GM10266 (cell line): Measurements from ENCODE around the gene RNF213.
A peak's percentile ranks its signal among the peaks of the same experiment; 100 is the strongest.
"Not testable (repeated sequence)": the region's sequence is repeated elsewhere in the genome, so short reads cannot be mapped to it uniquely, and the experiment has no call there.

Experiments used
- DNase-seq: peaks from one replicate; pipeline ENCODE4 v3.0.0; 2012; ENCODE audit errors: extremely low spot score
- TF ChIP-seq, protein P1 (sequence below): IDR thresholded peaks from 2 replicates; pipeline ENCODE4 v1.5.1; 2012; ENCODE audit warnings: mild to moderate bottlenecking, low read depth; ENCODE audit not compliant: control insufficient read depth, insufficient read depth; ENCODE audit errors: missing control alignments

Gene RNF213

DNA sequence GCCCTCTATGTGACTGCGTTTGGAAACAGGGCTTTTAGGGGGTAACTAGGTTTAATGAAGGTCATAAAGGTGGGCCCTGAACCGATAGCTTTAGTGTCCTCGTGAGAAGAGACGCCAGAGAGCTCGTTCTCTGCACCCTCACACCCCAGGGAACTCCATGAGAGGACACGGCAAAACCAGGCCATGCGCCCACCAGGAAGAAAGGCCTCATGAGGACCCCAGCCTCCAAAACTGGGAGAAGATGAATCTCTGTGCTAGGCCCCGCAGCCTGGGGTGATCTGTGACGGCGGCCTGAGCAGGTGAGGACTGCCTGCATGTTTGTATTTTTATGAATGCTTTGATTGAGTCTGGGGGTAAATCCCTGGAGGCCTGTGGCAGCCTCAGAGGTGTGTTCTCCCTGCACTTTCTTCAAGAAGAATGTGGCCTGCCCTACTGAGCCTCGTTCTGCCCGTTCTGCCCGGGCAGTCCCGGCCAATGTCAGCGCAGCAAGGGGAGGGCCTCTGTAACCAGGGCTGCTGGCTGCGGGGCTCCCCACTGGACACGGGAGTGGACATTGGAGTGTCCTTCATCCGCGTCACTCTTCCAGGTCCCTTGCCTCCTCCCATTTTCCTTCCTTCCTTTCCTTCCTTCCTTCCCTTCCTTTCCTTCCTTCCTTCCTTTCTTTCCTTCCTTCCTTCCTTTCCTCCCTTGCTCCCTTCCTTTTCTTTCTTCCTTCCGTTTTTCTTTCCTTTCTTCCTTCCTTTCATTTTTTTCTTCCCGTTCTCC is 6.8 kb upstream of the RNF213 start:
- TF ChIP-seq, protein P1, sequence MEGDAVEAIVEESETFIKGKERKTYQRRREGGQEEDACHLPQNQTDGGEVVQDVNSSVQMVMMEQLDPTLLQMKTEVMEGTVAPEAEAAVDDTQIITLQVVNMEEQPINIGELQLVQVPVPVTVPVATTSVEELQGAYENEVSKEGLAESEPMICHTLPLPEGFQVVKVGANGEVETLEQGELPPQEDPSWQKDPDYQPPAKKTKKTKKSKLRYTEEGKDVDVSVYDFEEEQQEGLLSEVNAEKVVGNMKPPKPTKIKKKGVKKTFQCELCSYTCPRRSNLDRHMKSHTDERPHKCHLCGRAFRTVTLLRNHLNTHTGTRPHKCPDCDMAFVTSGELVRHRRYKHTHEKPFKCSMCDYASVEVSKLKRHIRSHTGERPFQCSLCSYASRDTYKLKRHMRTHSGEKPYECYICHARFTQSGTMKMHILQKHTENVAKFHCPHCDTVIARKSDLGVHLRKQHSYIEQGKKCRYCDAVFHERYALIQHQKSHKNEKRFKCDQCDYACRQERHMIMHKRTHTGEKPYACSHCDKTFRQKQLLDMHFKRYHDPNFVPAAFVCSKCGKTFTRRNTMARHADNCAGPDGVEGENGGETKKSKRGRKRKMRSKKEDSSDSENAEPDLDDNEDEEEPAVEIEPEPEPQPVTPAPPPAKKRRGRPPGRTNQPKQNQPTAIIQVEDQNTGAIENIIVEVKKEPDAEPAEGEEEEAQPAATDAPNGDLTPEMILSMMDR, result no peak
- no peak for DNase-seq

- peak; percentile 60 for DNase-seq
- TF ChIP-seq, protein P1, result no peak
These were observed 6.0 kb upstream of the RNF213 start for GRCh38 chr17:80254396-80255251.

GRCh38 chr17:80256034-80256350 is 4.7 kb upstream of the RNF213 start:
- no peak for DNase-seq
- TF ChIP-seq, protein P1, result no peak

DNA sequence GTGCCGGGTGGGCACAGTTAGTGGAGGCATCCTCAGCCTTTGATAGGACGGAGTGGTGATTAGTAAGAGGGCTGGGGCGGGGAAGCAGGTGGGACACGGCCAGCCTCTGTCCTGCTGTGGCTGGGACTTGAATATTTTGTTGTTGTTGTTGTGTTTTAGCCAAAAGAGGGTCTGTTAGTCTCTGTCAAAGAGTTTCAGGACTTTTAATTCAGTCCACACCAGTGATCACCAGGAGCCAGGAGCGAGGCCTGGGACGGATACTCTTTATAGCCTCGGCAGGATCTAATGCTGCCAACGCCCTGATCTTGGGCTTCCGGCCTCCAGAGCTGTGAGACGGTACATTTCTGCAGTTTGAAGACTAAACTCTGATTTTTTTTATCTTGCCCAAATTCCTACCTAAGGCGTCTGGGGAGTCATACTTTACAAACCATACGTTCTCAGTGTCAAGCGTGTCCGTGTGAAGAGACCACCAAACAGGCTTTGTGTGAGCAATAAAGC is 2.9 kb upstream of the RNF213 start:
- TF ChIP-seq, protein P1, result no peak
- no peak for DNase-seq

DNA sequence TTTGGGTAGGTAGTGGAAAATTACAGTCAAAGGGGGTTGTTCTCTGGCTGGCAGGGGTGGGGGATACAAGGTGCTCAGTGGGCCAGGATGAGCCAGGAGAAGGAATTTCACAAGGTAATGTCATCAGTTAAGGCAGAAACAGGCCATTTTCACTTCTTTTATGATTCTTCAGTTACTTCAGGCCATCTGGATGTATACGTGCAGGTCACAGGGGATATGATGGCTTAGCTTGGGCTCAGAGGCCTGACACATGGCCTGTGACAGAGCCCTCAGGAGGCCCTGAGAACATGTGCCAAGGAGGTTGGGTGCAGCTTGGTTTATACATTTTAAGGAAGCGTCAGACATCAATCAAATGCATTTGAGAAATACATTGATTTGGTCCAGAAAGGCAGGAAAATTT is 2.4 kb upstream of the RNF213 start:
- DNase-seq, result not testable (repeated sequence)

- DNase-seq, result no peak
- TF ChIP-seq, protein P1, result no peak
These were observed 1.1 kb upstream of the RNF213 start for GRCh38 chr17:80259457-80260068.

GRCh38 chr17:80260069-80260535 is 550 bp upstream of the RNF213 start:
- peak; percentile 97 for DNase-seq
- TF ChIP-seq, protein P1, result no peak
